PC-3 (cell line): ENCODE data around the gene GPANK1. TPM values are rescaled to one million over a fixed set of nuclear protein-coding genes. Genes with fewer than 3 reads are reported as not detected.
A peak's percentile ranks its signal among the peaks of the same experiment; 100 is the strongest.

Experiments
- ATAC-seq: fragments of 200-7000 bp; cut with Tn5 transposase; 2 replicates; pipeline ENCODE4 v1.9.1; 2020; ENCODE audit warnings: mild to moderate bottlenecking, moderate library complexity
- BruUV-seq: library from RNA; stranded (reverse); fragments of 400-500 nt; replicated peaks from 2 replicates; lab custom pipeline; 2021; lab: Mats Ljungman, UMichigan
- CTCF ChIA-PET: fragments of 300-600 bp; sonication (Branson Sonifier 250); formaldehyde crosslinking; loops from one replicate; lab custom pipeline; 2022; ENCODE audit warnings: antibody characterized with exemption; lab: Charles Lee
- POLR2A ChIA-PET: fragments of 300-600 bp; sonication (Branson Sonifier 250); formaldehyde crosslinking; loops from one replicate; lab custom pipeline; 2022; ENCODE audit warnings: antibody characterized with exemption; ENCODE audit not compliant: unreplicated experiment; lab: Charles Lee
- DNase-seq: peaks from one replicate; pipeline ENCODE4 v3.0.0-alpha.2; 2015
- H2AFZ ChIP-seq: fragments of 300-600 bp; sonication (generic); 2 replicates; pipeline ENCODE4 v1.6.0; 2016; ENCODE audit warnings: antibody characterized with exemption, low read length
- H3F3A ChIP-seq: fragments of 300-600 bp; sonication (generic); one replicate; pipeline ENCODE4 v1.6.0; 2017; ENCODE audit warnings: antibody characterized with exemption, low read length, control low read depth, mild to moderate bottlenecking; ENCODE audit not compliant: unreplicated experiment
- H3K27ac ChIP-seq: fragments of 300-600 bp; sonication (generic); 2 replicates; pipeline ENCODE4 v1.5.1; 2016; ENCODE audit warnings: mild to moderate bottlenecking, low read length
- H3K27me3 ChIP-seq: fragments of 300-600 bp; sonication (generic); 2 replicates; pipeline ENCODE4 v1.6.1; 2016; ENCODE audit warnings: low read length, mixed read lengths
- H3K36me3 ChIP-seq: fragments of 300-600 bp; sonication (generic); 2 replicates; pipeline ENCODE4 v1.6.1; 2016; ENCODE audit warnings: low read depth, mixed run types, low read length, mixed read lengths
- H3K4me1 ChIP-seq: fragments of 300-600 bp; sonication (generic); 2 replicates; pipeline ENCODE4 v1.5.1; 2016; ENCODE audit warnings: low read length; ENCODE audit not compliant: insufficient read depth
- H3K4me2 ChIP-seq: fragments of 300-600 bp; sonication (generic); 2 replicates; pipeline ENCODE4 v1.6.0; 2016; ENCODE audit warnings: low read length
- H3K4me3 ChIP-seq: fragments of 300-600 bp; sonication (generic); 2 replicates; pipeline ENCODE4 v1.5.1; 2016; ENCODE audit warnings: mild to moderate bottlenecking, low read length, mixed read lengths
- H3K79me2 ChIP-seq: fragments of 300-600 bp; sonication (generic); 2 replicates; pipeline ENCODE4 v1.6.1; 2017; ENCODE audit warnings: low read length, mixed read lengths
- H3K9ac ChIP-seq: fragments of 300-600 bp; sonication (generic); 2 replicates; pipeline ENCODE4 v1.6.0; 2016; ENCODE audit warnings: mild to moderate bottlenecking, low read length
- H3K9me2 ChIP-seq: fragments of 300-600 bp; sonication (generic); replicated peaks from 2 replicates; pipeline ENCODE4 v1.6.1; 2016; ENCODE audit warnings: mixed run types, low read length, mixed read lengths
- H3K9me3 ChIP-seq: fragments of 300-600 bp; sonication (generic); 2 replicates; pipeline ENCODE4 v1.6.1; 2016; ENCODE audit warnings: low read length, mixed read lengths
- H4K20me1 ChIP-seq: fragments of 300-600 bp; sonication (generic); 2 replicates; pipeline ENCODE4 v1.6.1; 2016; ENCODE audit warnings: low read length, mixed read lengths
- EZH2 ChIP-seq: fragments of 300-600 bp; sonication (generic); IDR thresholded peaks from one replicate; pipeline ENCODE4 v1.6.1; 2017; ENCODE audit warnings: antibody characterized with exemption, mild to moderate bottlenecking, low read length; ENCODE audit not compliant: unreplicated experiment
- EZH2phosphoT487 ChIP-seq: fragments of 300-600 bp; sonication (generic); IDR thresholded peaks from 2 replicates; pipeline ENCODE4 v1.6.1; 2018; ENCODE audit warnings: mild to moderate bottlenecking, antibody characterized with exemption, low read length, borderline replicate concordance
- intact Hi-C: fragments of 100-400 bp; cut with micrococcal nuclease; formaldehyde crosslinking; loops from 2 replicates; pipeline ENCODE4 v1.9.0; 2023
- total RNA-seq: library from RNA; depleted of rRNA; stranded (reverse); fragments of >200 nt; gene quantifications from 2 replicates; pipeline ENCODE4 v1.2.3, GENCODE V29; 2014
- TF ChIP-seq, protein P1 (sequence below): fragments of 300-600 bp; sonication (generic); conservative IDR thresholded peaks from 2 replicates; pipeline ENCODE4 v1.5.1; 2017; ENCODE audit warnings: antibody characterized with exemption, low read depth, mild to moderate bottlenecking, low read length

Gene GPANK1
- total RNA-seq, 1 experiment from 2014 or later: 11.8 TPM

DNA sequence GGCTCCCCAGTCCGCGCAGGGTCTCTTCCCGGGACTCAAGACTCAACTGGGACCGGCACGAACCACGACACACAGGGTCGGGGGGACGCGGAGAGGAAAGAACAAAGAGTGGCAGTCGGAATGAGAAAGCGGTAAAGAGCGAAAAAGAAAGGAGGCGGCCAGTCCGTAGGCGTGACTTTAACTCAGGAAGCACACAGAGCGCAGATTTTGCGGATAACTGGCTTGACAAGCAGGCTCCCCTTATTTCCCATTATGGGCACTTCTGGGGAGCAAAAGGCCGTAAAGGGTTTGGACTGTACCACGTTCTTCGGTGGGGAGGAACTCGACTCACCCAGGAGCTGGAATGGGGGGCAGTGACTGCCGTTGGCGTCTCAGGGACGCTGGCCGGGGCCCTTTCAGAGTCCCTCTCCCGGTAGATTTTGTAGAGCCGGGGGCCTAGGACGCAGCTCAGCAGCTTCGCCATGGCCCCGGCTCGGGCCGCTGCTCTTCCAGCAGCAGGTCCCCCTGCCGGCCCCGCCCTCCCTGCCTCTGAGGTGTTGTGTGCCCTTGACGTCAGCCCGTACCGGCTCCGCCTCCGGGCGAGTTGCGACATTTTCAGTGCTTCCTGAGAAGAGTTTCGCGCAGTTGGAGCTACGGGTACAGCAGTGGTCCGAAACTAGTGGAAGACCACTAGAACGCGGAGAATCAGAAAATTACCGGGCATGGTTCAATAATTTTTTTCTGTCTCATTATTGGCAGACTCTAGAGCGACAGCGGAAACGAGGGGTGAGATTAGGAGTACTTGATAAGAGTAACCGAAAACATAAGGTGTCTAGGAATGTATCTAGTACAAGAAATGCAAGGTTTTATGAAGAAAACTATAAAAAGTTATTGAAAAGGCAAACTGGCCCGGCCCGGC, 38.3 kb upstream of the GPANK1 start, which contains the start of gene ABHD16A:
ABHD16A (minus strand) TSS at position 506 of the 898 bp plus-strand sequence; CDS start at position 463, 43 bp downstream.
- peak within 1 kb of the TSS; percentile 71 for H3K27ac ChIP-seq
- H3K4me3 ChIP-seq: peak within 1 kb of the TSS; percentile 85
- H4K20me1 ChIP-seq: no peaks in the 10 kb centered on the region
- no peaks in the 10 kb centered on the region for H3K9me3 ChIP-seq
- peak within 1 kb of the TSS; percentile 86 for H3K9ac ChIP-seq
- no peaks in the 10 kb centered on the region for H3K27me3 ChIP-seq
- H3K4me1 ChIP-seq: peaks cover 10% of the 10 kb centered on the region
- H3K4me2 ChIP-seq: peak within 1 kb of the TSS; percentile 95
- CTCF ChIA-PET: no interaction called here
- H3K9me2 ChIP-seq: no peaks in the 10 kb centered on the region
- BruUV-seq: TSS peak; percentile 95
- no peaks in the 10 kb centered on the region for H3F3A ChIP-seq
- DNase-seq: peak; percentile 98
- H3K36me3 ChIP-seq: no peaks in the 10 kb centered on the region
- H3K79me2 ChIP-seq: peaks cover 25% of the 10 kb centered on the region
- TF ChIP-seq, protein P1, sequence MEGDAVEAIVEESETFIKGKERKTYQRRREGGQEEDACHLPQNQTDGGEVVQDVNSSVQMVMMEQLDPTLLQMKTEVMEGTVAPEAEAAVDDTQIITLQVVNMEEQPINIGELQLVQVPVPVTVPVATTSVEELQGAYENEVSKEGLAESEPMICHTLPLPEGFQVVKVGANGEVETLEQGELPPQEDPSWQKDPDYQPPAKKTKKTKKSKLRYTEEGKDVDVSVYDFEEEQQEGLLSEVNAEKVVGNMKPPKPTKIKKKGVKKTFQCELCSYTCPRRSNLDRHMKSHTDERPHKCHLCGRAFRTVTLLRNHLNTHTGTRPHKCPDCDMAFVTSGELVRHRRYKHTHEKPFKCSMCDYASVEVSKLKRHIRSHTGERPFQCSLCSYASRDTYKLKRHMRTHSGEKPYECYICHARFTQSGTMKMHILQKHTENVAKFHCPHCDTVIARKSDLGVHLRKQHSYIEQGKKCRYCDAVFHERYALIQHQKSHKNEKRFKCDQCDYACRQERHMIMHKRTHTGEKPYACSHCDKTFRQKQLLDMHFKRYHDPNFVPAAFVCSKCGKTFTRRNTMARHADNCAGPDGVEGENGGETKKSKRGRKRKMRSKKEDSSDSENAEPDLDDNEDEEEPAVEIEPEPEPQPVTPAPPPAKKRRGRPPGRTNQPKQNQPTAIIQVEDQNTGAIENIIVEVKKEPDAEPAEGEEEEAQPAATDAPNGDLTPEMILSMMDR: no peak
- TF ChIP-seq EZH2phosphoT487 (no peak), EZH2 (no peak)
- intact Hi-C loops: no loop called here
- ATAC-seq: peak; percentile 94
- POLR2A ChIA-PET: interaction anchor here (0.6 to 0.7 kb wide), 2 partner anchors 19 to 124 kb away, joined by 6 to 8 read pairs; partner anchors contain the start of gene HSPA1B
- peak within 1 kb of the TSS; percentile 87 for H2AFZ ChIP-seq

- BruUV-seq: no TSS peak
- H3K79me2 ChIP-seq: peaks cover 25% of the 10 kb centered on the region
- peak overlapping the region; percentile 71 for H3K27ac ChIP-seq
- peak; percentile 23 for ATAC-seq
- TF ChIP-seq EZH2phosphoT487: no peak
- TF ChIP-seq, protein P1: no peak
- TF ChIP-seq EZH2: no peak
- CTCF ChIA-PET: no interaction called here
- peak overlapping the region; percentile 85 for H3K4me3 ChIP-seq
- no peaks in the 10 kb centered on the region for H3K27me3 ChIP-seq
- H2AFZ ChIP-seq: peak overlapping the region; percentile 87
- intact Hi-C loops: no loop called here
- H4K20me1 ChIP-seq: no peaks in the 10 kb centered on the region
- peak; percentile 8 for DNase-seq
- no peaks in the 10 kb centered on the region for H3K9me2 ChIP-seq
- H3K4me1 ChIP-seq: peaks cover 10% of the 10 kb centered on the region
- peak overlapping the region; percentile 95 for H3K4me2 ChIP-seq
- H3K9ac ChIP-seq: peak overlapping the region; percentile 86
- H3F3A ChIP-seq: no peaks in the 10 kb centered on the region
- H3K9me3 ChIP-seq: no peaks in the 10 kb centered on the region
- POLR2A ChIA-PET: interaction anchor here (0.6 kb wide), 1 partner anchor 23 kb away, joined by 21 read pairs; no protein-coding TSS in a partner anchor
- H3K36me3 ChIP-seq: no peaks in the 10 kb centered on the region
Observed at GRCh38 chr6:31702405-31702818, 37.6 kb upstream of the GPANK1 start.
